ENCODE results near the gene TRIM13. TPM values are rescaled to one million over a fixed set of nuclear protein-coding genes. Genes with fewer than 3 reads are reported as not detected.

TRIM13 gene
- total RNA-seq, 1 experiment from 2014 or later, result 15.7 TPM

- H3K36me3 ChIP-seq, result peaks cover 55% of the 10 kb centered on the region
- H3K4me3 ChIP-seq, result no peak overlapping the region
- no peak for DNase-seq (ENCODE audit: low read depth in 1 of 2, low spot score in 2 of 2)
Measured at GRCh38 chr13:50012396-50013169, 15.7 kb downstream of the TRIM13 start.

GRCh38 chr13:50014386-50014785, 17.5 kb downstream of the TRIM13 start:
- H3K9me3 ChIP-seq (replicated peaks), result no peaks in the 10 kb centered on the region
- H3K4me1 ChIP-seq (replicated peaks), result no peaks in the 10 kb centered on the region
- no peak overlapping the region for H3K27ac ChIP-seq
- peaks cover 64% of the 10 kb centered on the region for H3K36me3 ChIP-seq
- no peak overlapping the region for H3K4me3 ChIP-seq
- DNase-seq (ENCODE audit: low read depth in 1 of 2, low spot score in 2 of 2), result no peak
- no peaks in the 10 kb centered on the region for H3K27me3 ChIP-seq (replicated peaks)

More at GRCh38 chr13:50012396-50013169, 15.7 kb downstream of the TRIM13 start:
- H3K9me3 ChIP-seq (replicated peaks), result no peaks in the 10 kb centered on the region
- no peak overlapping the region for H3K27ac ChIP-seq
- H3K27me3 ChIP-seq (replicated peaks), result no peaks in the 10 kb centered on the region
- no peaks in the 10 kb centered on the region for H3K4me1 ChIP-seq (replicated peaks)

DNA sequence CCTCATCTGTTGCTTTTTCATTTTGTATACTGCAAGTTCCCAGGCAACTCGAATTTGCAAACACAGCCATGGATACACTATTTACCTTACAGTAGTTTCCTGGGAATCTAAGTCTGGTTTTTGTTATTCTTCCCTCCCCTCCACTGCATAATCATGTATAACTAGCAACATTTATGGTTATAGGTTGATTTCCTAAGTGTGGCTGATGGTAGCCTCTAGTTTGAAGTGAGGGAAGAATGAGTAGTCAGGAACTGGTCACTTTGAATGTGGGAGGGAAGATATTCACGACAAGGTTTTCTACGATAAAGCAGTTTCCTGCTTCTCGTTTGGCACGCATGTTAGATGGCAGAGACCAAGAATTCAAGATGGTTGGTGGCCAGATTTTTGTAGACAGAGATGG, 18.4 kb downstream of the TRIM13 start, which contains the start of gene KCNRG:
KCNRG (plus strand) TSS at position 187 of the 400 bp plus-strand sequence; CDS start at position 237, 50 bp downstream.
- no peaks in the 10 kb centered on the region for H3K9me3 ChIP-seq (replicated peaks)
- no peaks in the 10 kb centered on the region for H3K4me1 ChIP-seq (replicated peaks)
- peaks cover 66% of the 10 kb centered on the region for H3K36me3 ChIP-seq
- no peak within 1 kb of the TSS for H3K4me3 ChIP-seq
- DNase-seq (ENCODE audit: low read depth in 1 of 2, low spot score in 2 of 2), result no peak
- H3K27me3 ChIP-seq (replicated peaks), result no peaks in the 10 kb centered on the region
- H3K27ac ChIP-seq, result no peak within 1 kb of the TSS

- Histone ChIP-seq H3K4me1 (replicated peaks) (no peaks in the 10 kb centered on the region), H3K36me3 (peaks cover 66% of the 10 kb centered on the region), H3K4me3 (no peak overlapping the region), H3K9me3 (replicated peaks) (no peaks in the 10 kb centered on the region), H3K27ac (no peak overlapping the region), H3K27me3 (replicated peaks) (no peaks in the 10 kb centered on the region)
- no peak for DNase-seq (ENCODE audit: low read depth in 1 of 2, low spot score in 2 of 2)
Measured at GRCh38 chr13:50015750-50016149, 18.9 kb downstream of the TRIM13 start.

DNA sequence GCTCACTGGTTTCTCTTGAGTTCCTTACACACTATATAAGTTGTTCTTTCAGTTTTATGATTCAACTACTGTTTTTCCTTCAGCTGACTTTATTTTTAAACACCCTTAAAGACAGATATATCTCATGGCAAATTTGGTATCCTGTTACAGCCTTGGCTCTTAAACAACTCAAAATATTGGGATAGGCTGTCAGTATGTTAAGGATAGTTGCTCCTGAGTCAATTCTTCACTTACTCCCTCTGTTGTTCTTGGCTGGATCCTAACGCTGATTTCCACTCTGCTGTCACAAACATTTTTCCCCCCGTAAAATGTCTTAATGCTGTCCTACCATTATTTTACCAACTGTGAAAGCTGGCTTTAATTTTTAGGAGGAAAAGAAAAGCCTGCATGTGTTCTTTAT, 19.6 kb downstream of the TRIM13 start:
- Histone ChIP-seq H3K4me3 (no peak overlapping the region), H3K36me3 (peaks cover 63% of the 10 kb centered on the region), H3K9me3 (replicated peaks) (no peaks in the 10 kb centered on the region), H3K27ac (no peak overlapping the region), H3K27me3 (replicated peaks) (no peaks in the 10 kb centered on the region), H3K4me1 (replicated peaks) (no peaks in the 10 kb centered on the region)
- no peak for DNase-seq (ENCODE audit: low read depth in 1 of 2, low spot score in 2 of 2)

DNA sequence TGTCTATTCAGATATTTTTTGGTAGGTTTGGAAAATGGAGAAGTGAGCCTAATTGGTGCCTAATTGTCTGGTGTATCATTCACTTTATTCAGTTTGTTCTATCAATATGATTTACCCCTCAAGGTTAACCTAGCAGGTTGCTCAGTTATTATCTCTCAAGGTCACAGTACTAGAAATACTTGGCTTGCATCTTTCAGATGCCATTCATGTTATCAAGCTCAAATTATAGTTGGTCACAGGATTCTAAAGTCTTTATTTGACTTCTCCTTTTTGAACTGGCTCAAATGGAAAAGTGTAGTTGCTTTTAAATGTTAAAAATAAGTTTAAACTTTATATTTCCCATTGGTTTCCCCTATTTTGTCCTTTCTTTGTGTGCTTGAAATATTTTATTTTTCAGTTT, 21.0 kb downstream of the TRIM13 start:
- DNase-seq (ENCODE audit: low read depth in 1 of 2, low spot score in 2 of 2), result no peak
- H3K27ac ChIP-seq, result no peak overlapping the region
- H3K36me3 ChIP-seq, result peaks cover 54% of the 10 kb centered on the region
- H3K9me3 ChIP-seq (replicated peaks), result no peaks in the 10 kb centered on the region
- no peaks in the 10 kb centered on the region for H3K4me1 ChIP-seq (replicated peaks)
- H3K27me3 ChIP-seq (replicated peaks), result no peaks in the 10 kb centered on the region
- no peak overlapping the region for H3K4me3 ChIP-seq

- peak in 1 of 2 experiments; percentile 16 for DNase-seq (ENCODE audit: low read depth in 1 of 2, low spot score in 2 of 2)
- Histone ChIP-seq H3K27ac (no peak overlapping the region), H3K4me1 (replicated peaks) (peaks cover 12% of the 10 kb centered on the region), H3K4me3 (no peak overlapping the region), H3K36me3 (peaks cover 19% of the 10 kb centered on the region), H3K27me3 (replicated peaks) (no peaks in the 10 kb centered on the region), H3K9me3 (replicated peaks) (no peaks in the 10 kb centered on the region)
Measured at GRCh38 chr13:50025436-50025835, 28.6 kb downstream of the TRIM13 start.

GRCh38 chr13:50026788-50027473, 30.1 kb downstream of the TRIM13 start:
- Histone ChIP-seq H3K27me3 (replicated peaks) (no peaks in the 10 kb centered on the region), H3K27ac (no peak overlapping the region), H3K36me3 (peaks cover 11% of the 10 kb centered on the region; the same call in 1 of the 2 replicates), H3K9me3 (replicated peaks) (no peaks in the 10 kb centered on the region), H3K4me3 (no peak overlapping the region), H3K4me1 (replicated peaks) (peaks cover 12% of the 10 kb centered on the region)
- no peak for DNase-seq (ENCODE audit: low read depth in 1 of 2, low spot score in 2 of 2)

GRCh38 chr13:50030315-50030714, 33.5 kb downstream of the TRIM13 start:
- Histone ChIP-seq H3K4me3 (no peak overlapping the region), H3K27me3 (replicated peaks) (no peaks in the 10 kb centered on the region), H3K36me3 (peaks cover 6% of the 10 kb centered on the region; the same call in 1 of the 2 replicates), H3K4me1 (replicated peaks) (peaks cover 11% of the 10 kb centered on the region), H3K27ac (no peak overlapping the region), H3K9me3 (replicated peaks) (no peaks in the 10 kb centered on the region)
- DNase-seq (ENCODE audit: low read depth in 1 of 2, low spot score in 2 of 2), result no peak

DNA sequence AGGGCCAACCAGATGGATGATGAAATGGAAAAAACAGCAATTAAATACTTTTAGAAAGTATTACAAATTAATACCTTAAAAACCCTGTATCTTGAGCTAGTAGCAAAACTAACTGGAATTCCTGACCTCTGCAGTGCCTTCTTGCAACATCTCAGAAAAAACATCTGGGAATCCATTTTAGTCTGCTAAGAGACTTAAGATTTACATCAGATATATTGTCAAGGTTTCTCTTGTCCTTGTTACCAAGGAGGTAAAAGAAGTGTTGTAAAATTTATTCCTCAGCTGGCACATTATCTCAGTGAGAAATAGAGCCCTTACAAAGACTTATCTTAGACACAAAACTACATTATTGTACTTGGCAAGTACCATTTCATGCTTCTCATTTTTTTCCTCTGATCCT, 36.9 kb downstream of the TRIM13 start:
- no peak overlapping the region for H3K27ac ChIP-seq
- H3K4me3 ChIP-seq, result no peak overlapping the region
- no peaks in the 10 kb centered on the region for H3K36me3 ChIP-seq
- H3K4me1 ChIP-seq (replicated peaks), result no peaks in the 10 kb centered on the region
- H3K9me3 ChIP-seq (replicated peaks), result no peaks in the 10 kb centered on the region
- no peaks in the 10 kb centered on the region for H3K27me3 ChIP-seq (replicated peaks)
- no peak for DNase-seq (ENCODE audit: low read depth in 1 of 2, low spot score in 2 of 2)

DNA sequence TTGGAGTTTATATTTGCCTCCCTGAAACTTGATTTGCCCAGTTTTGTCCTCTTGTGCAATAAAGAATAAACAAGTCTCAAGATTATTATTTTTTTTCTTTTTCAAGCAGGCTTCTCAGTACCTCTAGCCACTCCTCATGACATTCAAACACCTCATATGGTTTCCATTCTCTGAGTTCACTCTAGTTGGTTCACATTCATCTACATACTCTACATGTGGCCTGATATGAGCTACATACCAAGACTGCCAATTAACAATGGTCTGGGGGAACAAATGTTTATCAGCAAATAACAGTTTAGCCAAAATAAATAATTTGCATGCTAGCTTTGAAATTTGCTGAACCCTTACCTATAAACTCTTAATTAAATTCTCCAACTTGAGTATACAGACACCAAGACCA, 40.9 kb downstream of the TRIM13 start:
- H3K9me3 ChIP-seq (replicated peaks), result no peaks in the 10 kb centered on the region
- H3K27ac ChIP-seq, result no peak overlapping the region
- H3K27me3 ChIP-seq (replicated peaks), result no peaks in the 10 kb centered on the region
- H3K4me3 ChIP-seq, result no peak overlapping the region
- peaks cover 28% of the 10 kb centered on the region for H3K36me3 ChIP-seq
- no peaks in the 10 kb centered on the region for H3K4me1 ChIP-seq (replicated peaks)
- no peak for DNase-seq (ENCODE audit: low read depth in 1 of 2, low spot score in 2 of 2)

- H3K4me3 ChIP-seq, result no peak overlapping the region
- H3K27ac ChIP-seq, result no peak overlapping the region
- peaks cover 32% of the 10 kb centered on the region for H3K36me3 ChIP-seq
- H3K27me3 ChIP-seq (replicated peaks), result no peaks in the 10 kb centered on the region
- no peak for DNase-seq (ENCODE audit: low read depth in 1 of 2, low spot score in 2 of 2)
- no peaks in the 10 kb centered on the region for H3K9me3 ChIP-seq (replicated peaks)
- H3K4me1 ChIP-seq (replicated peaks), result no peaks in the 10 kb centered on the region
Measured at GRCh38 chr13:50038266-50038665, 41.4 kb downstream of the TRIM13 start.

DNA sequence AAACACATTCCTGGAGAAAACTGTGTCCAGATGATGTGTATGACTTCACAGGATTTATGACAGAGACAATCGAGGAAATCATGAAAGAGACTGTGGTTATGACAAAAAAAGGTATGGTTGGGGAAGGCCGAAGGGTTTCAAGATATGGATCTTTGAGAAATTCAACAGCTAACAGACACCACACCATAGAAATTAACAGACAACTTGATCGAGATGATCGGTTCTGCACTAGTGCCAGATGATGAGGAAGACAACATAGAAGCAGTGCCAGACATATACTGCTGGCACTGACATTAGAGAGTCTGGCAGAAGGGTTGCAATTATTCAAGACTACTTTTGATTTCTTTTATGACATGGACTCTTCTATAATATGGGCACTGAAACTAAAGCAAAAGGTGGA, 55.6 kb downstream of the TRIM13 start:
- Histone ChIP-seq H3K27me3 (replicated peaks) (no peaks in the 10 kb centered on the region), H3K4me1 (replicated peaks) (peaks cover 6% of the 10 kb centered on the region; the same call in 1 of the 2 replicates), H3K4me3 (no peak overlapping the region), H3K9me3 (replicated peaks) (no peaks in the 10 kb centered on the region), H3K36me3 (peaks cover 75% of the 10 kb centered on the region), H3K27ac (peak overlapping the region; percentile 18; the same call in 1 of the 2 replicates)
- no peak for DNase-seq (ENCODE audit: low read depth in 1 of 2, low spot score in 2 of 2)

DNA sequence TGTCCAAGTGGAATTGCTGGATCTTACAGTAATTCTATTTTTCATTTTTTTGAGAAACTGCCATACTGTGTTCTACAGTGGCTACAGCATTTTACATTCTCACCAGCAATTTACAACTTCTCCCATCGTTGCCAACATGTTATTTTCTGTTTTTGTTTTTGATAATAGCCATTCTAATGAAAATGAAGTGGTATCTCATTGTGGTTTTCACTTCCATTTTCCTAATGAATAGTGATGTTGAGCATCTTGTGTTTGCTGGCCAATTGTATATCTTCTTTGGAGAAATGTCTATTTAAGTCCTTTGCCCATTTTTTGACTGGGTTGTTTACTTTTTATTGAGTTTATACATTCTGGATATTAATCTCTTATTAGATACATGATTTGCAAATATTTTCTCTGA, 57.0 kb downstream of the TRIM13 start:
- Histone ChIP-seq H3K27ac (no peak overlapping the region), H3K27me3 (replicated peaks) (no peaks in the 10 kb centered on the region), H3K9me3 (replicated peaks) (no peaks in the 10 kb centered on the region), H3K36me3 (peaks cover 73% of the 10 kb centered on the region), H3K4me3 (no peak overlapping the region), H3K4me1 (replicated peaks) (peaks cover 6% of the 10 kb centered on the region; the same call in 1 of the 2 replicates)
- no peak for DNase-seq (ENCODE audit: low read depth in 1 of 2, low spot score in 2 of 2)

Measured in SJSA1 (cell line).